GM12878 (cell line): ENCODE data around the gene DPP3. TPM values are rescaled to one million over a fixed set of nuclear protein-coding genes. Genes with fewer than 3 reads are reported as not detected.

Source experiments
- ATAC-seq: fragments of 200-7000 bp; cut with Tn5 transposase; 3 replicates; pipeline ENCODE4 v1.9.1; 2020; ENCODE audit warnings: mild to moderate bottlenecking, moderate library complexity
- BruUV-seq: library from RNA; stranded (reverse); fragments of 400-500 nt; replicated peaks from 2 replicates; lab custom pipeline; 2021; lab: Mats Ljungman, UMichigan
- CTCF ChIA-PET: fragments of 300-600 bp; sonication (Branson Sonifier 250); formaldehyde crosslinking; extraction: SDS; loops from one replicate; lab custom pipeline; 2021; ENCODE audit warnings: inconsistent platforms; lab: Yijun Ruan, JAX
- POLR2A ChIA-PET: fragments of 350-600 bp; formaldehyde crosslinking; extraction: SDS; loops from one replicate; lab custom pipeline; 2021; ENCODE audit warnings: inconsistent platforms; lab: Charles Lee
- RAD21 ChIA-PET: fragments of 300-600 bp; sonication (Branson Sonifier 250); formaldehyde crosslinking; loops from one replicate; lab custom pipeline; 2023; ENCODE audit warnings: antibody characterized with exemption; ENCODE audit not compliant: unreplicated experiment; lab: Charles Lee
- SMC1A ChIA-PET: fragments of 300-600 bp; sonication (Branson Sonifier 250); formaldehyde crosslinking; loops from one replicate; lab custom pipeline; 2023; ENCODE audit not compliant: unreplicated experiment, uncharacterized antibody; lab: Charles Lee
- DNase-seq: peaks from one replicate; pipeline ENCODE4 v3.0.0-alpha.2; 2011; ENCODE audit warnings: low read depth, low spot score
- FAIRE-seq: peaks from 3 replicates; lab custom pipeline; 2011; peaks lifted over from hg19 to GRCh38; lab: Jason Lieb, UNC
- H2AFZ ChIP-seq: 2 replicates; pipeline ENCODE4 v1.6.0; 2011; ENCODE audit warnings: low read depth, low read length, control low read depth; ENCODE audit not compliant: control insufficient read depth
- H3K27ac ChIP-seq: 2 replicates; pipeline ENCODE4 v1.5.1; 2011; ENCODE audit warnings: control low read depth; ENCODE audit not compliant: control insufficient read depth, insufficient read depth
- H3K27me3 ChIP-seq, 2 experiments: replicated peaks in 1 of 2; 2 replicates each; pipeline versions ENCODE4 v1.6.0 to v1.6.1; 2011; ENCODE audit warnings: low read length in 1 of 2; ENCODE audit not compliant: control insufficient read depth in 2 of 2, insufficient read depth in 2 of 2
- H3K36me3 ChIP-seq, 2 experiments: 2 replicates each; pipeline ENCODE4 v1.5.1; 2011; ENCODE audit warnings: low read length in 1 of 2; ENCODE audit not compliant: control insufficient read depth in 2 of 2, insufficient read depth in 2 of 2
- H3K4me1 ChIP-seq: 2 replicates; pipeline ENCODE4 v1.6.1; 2011; ENCODE audit warnings: mild to moderate bottlenecking, low read length, moderate library complexity, mixed read lengths; ENCODE audit not compliant: control insufficient read depth, insufficient read depth
- H3K4me2 ChIP-seq: 2 replicates; pipeline ENCODE4 v1.6.0; 2011; ENCODE audit warnings: control low read depth; ENCODE audit not compliant: control insufficient read depth, insufficient read depth
- H3K4me3 ChIP-seq: fragments of 200-600 bp; sonication (generic); 2 replicates; pipeline ENCODE4 v1.5.1; 2016
- H3K79me2 ChIP-seq: 2 replicates; pipeline ENCODE4 v1.6.0; 2011; ENCODE audit warnings: low read length; ENCODE audit not compliant: control insufficient read depth, insufficient read depth
- H3K9ac ChIP-seq: 2 replicates; pipeline ENCODE4 v1.8.0; 2011; ENCODE audit warnings: low read length, control low read depth, mixed read lengths; ENCODE audit not compliant: control insufficient read depth, insufficient read depth
- H3K9me3 ChIP-seq: replicated peaks from 3 replicates; pipeline ENCODE4 v1.5.1; 2011; ENCODE audit warnings: mild to moderate bottlenecking, low read length; ENCODE audit not compliant: control insufficient read depth, insufficient read depth
- H4K20me1 ChIP-seq: 2 replicates; pipeline ENCODE4 v1.6.0; 2011; ENCODE audit not compliant: control insufficient read depth, insufficient read depth
- BHLHE40 ChIP-seq, 2 experiments: fragments of 450-650 bp in 1 of 2; IDR thresholded peaks; 2 replicates each; pipeline ENCODE4 v1.6.1; 2011 to 2017; ENCODE audit warnings: low read depth in 2 of 2, borderline replicate concordance in 1 of 2, improper control_type of control experiment in 1 of 2, low read length in 1 of 2, mild to moderate bottlenecking in 1 of 2
- CBX3 ChIP-seq: fragments of 200-600 bp; sonication (generic); IDR thresholded peaks from 2 replicates; pipeline ENCODE4 v1.6.1; 2016; ENCODE audit warnings: low read depth, borderline replicate concordance
- KLF5 ChIP-seq: fragments of 450-650 bp; IDR thresholded peaks from 2 replicates; pipeline ENCODE4 v1.6.1; 2014; ENCODE audit warnings: mild to moderate bottlenecking; ENCODE audit not compliant: partially characterized antibody
- LARP7 ChIP-seq: fragments of 450-650 bp; IDR thresholded peaks from 2 replicates; pipeline ENCODE4 v1.6.1; 2017; ENCODE audit warnings: mild to moderate bottlenecking
- MYC ChIP-seq: IDR thresholded peaks from 2 replicates; pipeline ENCODE4 v1.6.1; 2011; ENCODE audit warnings: mild to moderate bottlenecking, low read length, moderate library complexity, inconsistent platforms; ENCODE audit not compliant: insufficient read depth, insufficient replicate concordance, insufficient read length, severe bottlenecking
- POLR2A ChIP-seq: IDR thresholded peaks from 2 replicates; pipeline ENCODE4 v1.6.1; 2011; ENCODE audit warnings: low read depth, mild to moderate bottlenecking, low read length
- RBBP5 ChIP-seq: fragments of 200-600 bp; sonication (generic); conservative IDR thresholded peaks from 2 replicates; pipeline ENCODE4 v1.6.1; 2016
- ZBED1 ChIP-seq: IDR thresholded peaks from 2 replicates; pipeline ENCODE4 v1.6.1; 2016; ENCODE audit warnings: borderline replicate concordance
- WGBS: methylation state at CpG from one replicate; pipeline ENCODE4 v1.1.6; 2016; ENCODE audit warnings: low lambda C conversion rate; ENCODE audit not compliant: insufficient replicate concordance, insufficient coverage; ENCODE audit errors: missing lambda C conversion rate; 5-methylcytosine and 5-hydroxymethylcytosine counted together
- in situ Hi-C: fragments of 300-500 bp; cut with MboI; formaldehyde crosslinking; loops from 9 replicates; pipeline ENCODE4 v1.14.3; 2018; ENCODE audit warnings: mixed read lengths
- intact Hi-C: fragments of 100-400 bp; cut with micrococcal nuclease; formaldehyde crosslinking; loops from one replicate; pipeline ENCODE4 v1.14.2; 2022; ENCODE audit not compliant: unreplicated experiment
- polyA plus RNA-seq, 11 experiments: library from polyadenylated mRNA; depleted of rRNA in 4 of 11; unstranded in 6 of 11; stranded (reverse) in 5 of 11; fragments of >200 nt; fragmentation: Nextera tagmentation in 4 of 11; fragmentation: Illumina TruSeq in 1 of 11; extraction: Ambion mirVana in 4 of 11; extraction: Trizol in 1 of 11; gene quantifications; 1 replicate in 1 of 11; 2 replicates in 10 of 11; pipeline versions ENCODE4 v1.2.1 to v1.2.3, GENCODE V29; 2011 to 2016; ENCODE audit warnings: inconsistent platforms in 2 of 11, missing spikeins in 2 of 11, low read depth in 1 of 11
- total RNA-seq, 4 experiments: library from RNA; depleted of rRNA in 3 of 4; stranded (reverse); fragments of >200 nt in 3 of 4; fragmentation: Illumina TruSeq in 1 of 4; extraction: Trizol in 1 of 4; gene quantifications; 2 replicates each; pipeline versions ENCODE4 v1.2.1 to v1.2.3, GENCODE V29; 2013 to 2021
- TF ChIP-seq, protein P1 (sequence below): fragments of 450-650 bp; IDR thresholded peaks from 2 replicates; pipeline ENCODE4 v1.6.1; 2016; ENCODE audit warnings: mild to moderate bottlenecking

The DPP3 gene
- total and polyA plus RNA-seq, 10 of the 15 experiments (the other 5 are each of a cell fraction or from before 2014, with no cell fraction given): 6.0 to 117 (median 78.1) TPM

DNA sequence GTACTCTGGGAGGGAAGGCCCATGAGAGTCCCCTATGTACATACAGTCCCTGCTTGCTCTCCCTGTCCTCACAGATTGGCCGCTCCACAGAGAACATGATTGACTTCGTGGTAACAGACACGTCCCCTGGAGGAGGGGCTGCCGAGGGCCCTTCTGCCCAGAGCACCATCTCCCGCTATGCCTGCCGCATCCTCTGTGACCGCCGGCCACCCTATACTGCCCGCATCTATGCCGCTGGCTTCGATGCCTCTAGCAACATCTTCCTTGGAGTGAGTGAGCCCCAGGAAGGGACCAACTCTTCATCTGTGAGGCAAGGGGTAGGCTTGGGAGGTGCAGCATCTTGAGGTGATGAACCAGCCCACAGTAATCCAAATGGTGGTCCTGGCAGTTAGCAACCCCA lies 7.1 kb upstream of the DPP3 start (continued):
- no peak for TF ChIP-seq POLR2A
- no peak for TF ChIP-seq LARP7
- no peak for TF ChIP-seq ZBED1
- no peak for TF ChIP-seq CBX3
- no peak for TF ChIP-seq KLF5

DNA sequence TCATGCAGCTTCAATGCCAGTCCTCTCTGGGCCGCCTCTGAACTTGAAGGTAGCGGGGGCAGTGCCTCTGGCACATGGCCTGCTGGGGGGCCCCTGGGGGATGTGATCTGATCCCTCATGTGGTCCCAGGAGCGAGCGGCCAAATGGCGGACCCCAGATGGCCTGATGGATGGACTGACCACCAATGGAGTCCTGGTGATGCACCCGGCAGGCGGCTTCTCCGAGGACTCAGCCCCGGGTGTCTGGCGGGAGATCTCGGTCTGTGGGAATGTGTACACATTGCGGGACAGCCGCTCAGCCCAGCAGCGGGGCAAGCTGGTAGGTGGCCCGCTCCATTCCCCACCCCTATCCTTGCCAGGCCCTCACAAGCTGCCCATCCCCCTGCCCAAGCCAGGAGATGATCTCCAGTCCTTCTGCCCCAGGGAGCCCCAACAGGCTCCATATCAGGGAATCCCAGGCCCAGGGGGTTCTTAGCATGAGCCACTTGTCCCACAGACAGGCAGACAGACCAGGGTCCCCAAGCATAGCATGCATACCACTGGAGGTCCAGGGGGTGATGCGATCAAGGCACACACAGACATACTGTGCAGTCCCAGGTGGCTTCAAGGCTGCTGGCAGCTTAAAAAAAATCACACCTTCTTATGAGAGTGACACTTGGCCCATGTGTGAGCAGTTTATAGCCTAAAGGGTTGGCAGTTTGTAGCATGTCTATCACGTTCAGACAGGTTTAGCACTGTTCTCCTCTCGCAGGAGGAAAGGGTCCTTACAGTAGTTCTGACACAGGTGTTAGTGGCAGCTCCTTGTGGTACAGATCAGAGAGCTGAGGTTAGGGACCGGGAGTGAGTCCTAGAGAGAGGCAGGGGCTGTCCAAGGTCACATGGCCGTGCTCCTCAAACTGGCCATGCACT lies 6.4 kb upstream of the DPP3 start:
- H3K4me3 ChIP-seq: no peak overlapping the region
- 86% methylated on average over 20 of the region's 20 CpGs for WGBS
- no peaks in the 10 kb centered on the region for H3K79me2 ChIP-seq
- H3K4me2 ChIP-seq: no peak overlapping the region
- no peaks in the 10 kb centered on the region for H4K20me1 ChIP-seq
- in situ Hi-C loops: no loop called here
- ChIA-PET SMC1A (interaction anchor here (0.9 kb wide), 1 partner anchor 35 kb away, joined by 3 read pairs; the partner anchor contains the start of gene MRPL11), RAD21 (no interaction called here), CTCF (no interaction called here), POLR2A (no interaction called here)
- H3K27me3 ChIP-seq: no peaks in the 10 kb centered on the region
- intact Hi-C loops: no loop called here
- H3K36me3 ChIP-seq: no peaks in the 10 kb centered on the region
- BruUV-seq: no TSS peak
- H3K27ac ChIP-seq: no peak overlapping the region
- no peaks in the 10 kb centered on the region for H3K9me3 ChIP-seq
- ATAC-seq: no peak
- no peak overlapping the region for H3K9ac ChIP-seq
- no peaks in the 10 kb centered on the region for H3K4me1 ChIP-seq
- TF ChIP-seq BHLHE40 (IDR thresholded peaks at IDR 0.05; ENCODE audit: borderline replicate concordance in 1 of 2, low read depth in 2 of 2, low read length in 1 of 2) (0 out of 4 replicates have a peak, but pooled peaks of 1 of the 2 experiments have one; percentile 10), RBBP5 (no peak), MYC (no peak)
- TF ChIP-seq, protein P1, sequence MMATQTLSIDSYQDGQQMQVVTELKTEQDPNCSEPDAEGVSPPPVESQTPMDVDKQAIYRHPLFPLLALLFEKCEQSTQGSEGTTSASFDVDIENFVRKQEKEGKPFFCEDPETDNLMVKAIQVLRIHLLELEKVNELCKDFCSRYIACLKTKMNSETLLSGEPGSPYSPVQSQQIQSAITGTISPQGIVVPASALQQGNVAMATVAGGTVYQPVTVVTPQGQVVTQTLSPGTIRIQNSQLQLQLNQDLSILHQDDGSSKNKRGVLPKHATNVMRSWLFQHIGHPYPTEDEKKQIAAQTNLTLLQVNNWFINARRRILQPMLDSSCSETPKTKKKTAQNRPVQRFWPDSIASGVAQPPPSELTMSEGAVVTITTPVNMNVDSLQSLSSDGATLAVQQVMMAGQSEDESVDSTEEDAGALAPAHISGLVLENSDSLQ: peak; percentile 45; the same call in 1 of the 2 replicates
- no peak overlapping the region for H2AFZ ChIP-seq
- DNase-seq: no peak
- FAIRE-seq: no peak
